T-helper 1 cell (primary cell): ENCODE measurements around the gene ADGRL2.

Experiments
- DNase-seq, 5 donors: peaks; one replicate each; pipeline ENCODE4 v3.0.0-alpha.2; 2012 to 2020

ADGRL2 gene

GRCh38 chr1:81806432-81806770, 5.7 kb downstream of the ADGRL2 start:
- DNase-seq: no peak

GRCh38 chr1:81808760-81809159, 8.0 kb downstream of the ADGRL2 start:
- DNase-seq: no peak

GRCh38 chr1:81809808-81810207, 9.1 kb downstream of the ADGRL2 start:
- DNase-seq: no peak

GRCh38 chr1:81811757-81812371, 11.1 kb downstream of the ADGRL2 start:
- DNase-seq: no peak

- no peak for DNase-seq
Observed at GRCh38 chr1:81812712-81813111, 12.0 kb downstream of the ADGRL2 start.

GRCh38 chr1:81813691-81814090, 13.0 kb downstream of the ADGRL2 start:
- no peak for DNase-seq

- no peak for DNase-seq
Observed at GRCh38 chr1:81819613-81820012, 18.9 kb downstream of the ADGRL2 start.

- no peak for DNase-seq
Observed at GRCh38 chr1:81820765-81821164, 20.0 kb downstream of the ADGRL2 start.

GRCh38 chr1:81823082-81823481, 22.3 kb downstream of the ADGRL2 start:
- no peak for DNase-seq

- no peak for DNase-seq
Observed at GRCh38 chr1:81824759-81825158, 24.0 kb downstream of the ADGRL2 start.

- no peak for DNase-seq
Observed at GRCh38 chr1:81827942-81828341, 27.2 kb downstream of the ADGRL2 start.

- no peak for DNase-seq
Observed at GRCh38 chr1:81832573-81832972, 31.8 kb downstream of the ADGRL2 start.

GRCh38 chr1:81833722-81834121, 33.0 kb downstream of the ADGRL2 start:
- DNase-seq: no peak

GRCh38 chr1:81834268-81834667, 33.5 kb downstream of the ADGRL2 start:
- DNase-seq: no peak

GRCh38 chr1:81834921-81835698, 34.4 kb downstream of the ADGRL2 start:
- no peak for DNase-seq

GRCh38 chr1:81836007-81836626, 35.4 kb downstream of the ADGRL2 start:
- no peak for DNase-seq

GRCh38 chr1:81838600-81839218, 38.0 kb downstream of the ADGRL2 start:
- DNase-seq: no peak

GRCh38 chr1:81840805-81841204, 40.1 kb downstream of the ADGRL2 start:
- no peak for DNase-seq

- DNase-seq: no peak
Observed at GRCh38 chr1:81841795-81842194, 41.1 kb downstream of the ADGRL2 start.

- DNase-seq: no peak
Observed at GRCh38 chr1:81844477-81844876, 43.7 kb downstream of the ADGRL2 start.

- no peak for DNase-seq
Observed at GRCh38 chr1:81846630-81847029, 45.9 kb downstream of the ADGRL2 start.

GRCh38 chr1:81847063-81847462, 46.3 kb downstream of the ADGRL2 start:
- no peak for DNase-seq

- no peak for DNase-seq
Observed at GRCh38 chr1:81848880-81849682, 48.3 kb downstream of the ADGRL2 start.
